Midbrain (tissue), 1 donor: ENCODE results near the gene CDHR4.
"Not testable (repeated sequence)": the region's sequence is repeated elsewhere in the genome, so short reads cannot be mapped to it uniquely, and the experiment has no call there.

ENCODE experiments used
- DNase-seq: peaks from one replicate; lab custom pipeline; 2025; lab: John Stamatoyannopoulos, UW

Gene CDHR4

DNA sequence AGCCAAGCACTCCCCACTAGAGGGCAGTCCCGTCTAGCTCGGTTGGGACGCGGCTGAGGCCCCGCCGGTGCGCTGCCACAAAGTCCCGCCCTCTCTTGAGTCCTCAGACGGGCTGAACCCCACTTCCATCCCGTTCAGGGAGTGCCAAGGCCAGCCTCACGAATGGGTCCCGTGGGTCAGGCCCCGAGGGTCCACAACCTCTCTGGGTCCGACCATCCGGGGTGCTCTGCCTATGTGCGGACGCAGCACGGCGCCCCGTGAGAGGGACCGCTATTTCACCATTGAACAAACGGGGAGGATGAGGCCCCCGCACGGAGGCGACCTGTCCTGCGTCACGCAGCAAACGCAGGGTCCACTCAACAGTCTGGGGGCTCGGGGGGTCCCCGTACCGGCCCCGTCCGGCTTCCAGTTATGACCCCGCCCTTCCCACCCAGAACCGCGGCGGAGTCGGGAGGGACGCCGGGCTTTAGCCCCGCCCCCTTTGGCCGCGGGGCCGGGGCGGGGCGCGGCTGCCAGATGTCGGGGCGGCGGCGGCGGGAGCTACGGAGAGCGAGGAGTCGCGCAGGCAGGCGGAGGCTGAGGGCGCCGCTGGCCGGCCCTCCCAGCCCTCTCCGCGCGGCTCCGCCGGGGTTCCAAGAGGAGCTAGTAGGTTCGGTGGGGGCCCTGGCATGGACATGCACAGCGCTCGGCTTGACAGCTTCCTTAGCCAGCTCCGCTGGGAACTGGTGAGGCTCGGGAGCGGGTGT lies 3.2 kb upstream of the CDHR4 start, which contains the start of gene INKA1:
Gene INKA1 (plus strand): TSS at position 543 of the 746 bp plus-strand sequence. CDS start 132 bp downstream, at position 675.
- DNase-seq: peak; percentile 86

DNA sequence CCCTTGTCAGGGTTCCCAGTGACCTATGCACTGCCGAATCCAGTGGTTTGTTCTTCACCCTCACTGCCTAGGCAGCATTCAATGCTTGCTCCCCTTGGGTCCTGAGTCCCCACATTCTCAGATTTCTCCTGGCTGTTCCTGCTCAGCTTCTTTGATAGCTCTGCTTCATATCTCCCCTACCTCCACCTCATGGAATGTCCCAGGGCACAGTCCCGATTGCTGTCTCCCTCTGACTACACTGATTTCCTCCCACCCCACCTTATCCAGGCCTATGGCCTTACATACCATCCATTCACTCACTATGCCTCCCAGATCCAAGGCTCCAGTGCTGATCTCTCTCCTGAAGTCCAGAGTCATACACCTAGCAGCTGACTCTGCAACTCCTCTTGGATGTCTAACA lies 1.5 kb upstream of the CDHR4 start:
- no peak for DNase-seq

DNA sequence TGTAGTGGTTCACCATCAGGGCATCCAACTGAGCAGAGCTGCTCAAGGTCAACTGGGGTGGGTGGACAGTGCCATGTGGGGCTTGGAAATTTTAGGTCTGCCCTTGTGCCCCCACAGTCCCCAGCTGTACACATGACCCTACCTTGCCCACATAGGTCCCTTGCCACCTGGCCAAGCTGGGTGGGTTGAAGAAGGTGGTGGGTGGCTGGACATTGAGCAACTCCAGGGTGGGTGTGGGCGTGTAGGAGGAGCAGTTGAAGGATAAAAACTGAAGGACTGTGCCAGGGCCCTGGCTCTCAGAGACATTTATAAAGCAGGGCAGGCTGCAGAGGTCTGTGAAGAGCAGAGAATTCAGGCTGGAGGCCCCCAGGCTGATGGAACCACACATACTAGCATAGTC lies 568 bp downstream of the CDHR4 start:
- no peak for DNase-seq

DNA sequence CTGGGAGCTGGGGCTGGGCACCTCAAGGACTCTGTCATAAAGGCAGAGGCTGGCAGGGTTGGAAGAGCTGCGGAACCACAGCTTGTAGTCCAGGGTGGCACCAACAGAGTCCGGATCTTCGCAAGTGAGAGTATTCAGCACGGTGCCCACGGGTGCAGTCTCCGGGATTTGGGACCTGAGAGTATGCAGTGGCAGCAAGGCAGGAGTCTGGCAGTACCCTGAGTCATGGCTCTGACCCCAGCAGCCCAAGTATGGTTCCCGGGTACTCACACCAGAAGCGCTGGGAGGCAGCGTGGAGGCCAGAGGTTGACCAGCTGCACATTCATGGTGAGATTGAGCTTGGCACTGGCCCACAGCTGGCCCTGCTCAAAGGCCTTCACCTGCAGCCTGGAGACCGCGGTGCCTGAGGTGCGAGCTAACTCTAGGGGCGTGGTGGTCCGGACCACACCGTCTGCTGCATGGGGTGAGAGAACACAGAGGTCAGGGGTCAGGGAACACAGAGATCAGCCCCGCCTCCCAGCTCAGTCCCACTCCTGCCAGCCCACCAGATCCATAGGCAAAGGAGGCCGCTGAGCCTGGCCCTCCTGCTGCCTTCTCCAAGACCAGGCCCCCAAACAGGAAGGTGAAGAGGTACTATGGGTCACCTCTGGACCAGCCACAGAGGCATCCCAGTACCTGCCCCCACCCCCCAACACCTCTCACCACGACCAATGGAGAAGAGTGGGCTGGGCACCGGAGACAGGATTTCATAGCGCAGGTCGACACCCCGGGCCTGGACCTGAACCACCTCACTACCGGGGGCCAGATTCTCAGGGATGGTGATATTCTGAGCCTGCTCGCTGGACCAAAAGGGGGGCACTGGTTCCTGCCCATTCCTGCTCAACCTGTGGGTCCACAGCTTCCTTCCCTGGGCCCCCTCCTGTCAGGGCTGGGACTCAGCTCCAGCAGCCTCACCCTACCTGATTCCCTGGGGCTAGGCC lies 4.5 kb downstream of the CDHR4 start:
- no peak for DNase-seq

DNA sequence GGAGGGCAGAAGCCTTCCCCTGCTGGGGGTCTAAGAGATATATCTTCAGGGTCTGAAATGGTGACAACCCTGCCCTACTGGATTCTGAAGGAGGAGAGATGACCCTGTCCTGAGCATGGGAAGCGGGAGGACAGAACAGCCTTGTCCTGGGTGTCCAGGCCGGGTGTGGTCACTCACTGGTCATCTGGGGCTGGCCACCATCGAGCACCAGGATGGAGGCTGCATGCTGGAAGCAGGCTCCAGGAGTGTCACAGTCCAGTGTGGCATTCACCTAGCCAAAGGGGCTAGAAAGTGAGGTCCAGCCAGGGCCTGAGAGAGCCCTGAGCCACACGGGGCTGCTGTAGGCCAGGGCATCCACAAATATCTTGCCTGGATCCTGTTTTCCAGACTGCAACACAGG lies 5.2 kb downstream of the CDHR4 start:
- no peak for DNase-seq

DNA sequence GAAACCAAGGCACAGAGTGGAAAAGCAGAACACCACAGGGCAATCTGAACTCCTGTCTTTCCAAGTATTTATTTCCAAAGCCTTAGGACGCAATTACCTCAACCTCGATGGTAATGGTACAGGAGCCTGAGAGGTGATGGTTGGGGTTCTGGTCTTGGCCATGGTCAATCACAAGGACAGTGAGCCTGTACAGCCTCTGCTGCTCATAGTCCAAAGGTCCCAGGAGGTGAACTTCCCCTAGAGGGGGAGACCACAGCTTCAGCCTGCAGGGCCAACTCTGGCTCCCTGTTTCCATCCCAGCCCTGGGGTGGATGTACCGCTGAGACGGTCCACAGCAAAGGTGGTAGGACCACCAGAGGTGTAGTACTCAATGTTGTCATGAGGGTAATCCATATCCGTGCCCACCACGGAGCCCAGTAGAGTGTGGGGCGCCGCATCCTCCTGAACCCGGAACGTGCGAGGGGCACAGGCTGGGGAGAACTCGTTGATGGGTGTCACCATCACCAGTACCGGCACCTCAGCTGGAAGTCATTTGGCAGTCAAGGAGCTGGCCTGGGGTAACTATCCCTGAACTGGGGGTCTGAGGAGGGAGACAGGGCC lies 6.1 kb downstream of the CDHR4 start:
- DNase-seq: no peak

DNA sequence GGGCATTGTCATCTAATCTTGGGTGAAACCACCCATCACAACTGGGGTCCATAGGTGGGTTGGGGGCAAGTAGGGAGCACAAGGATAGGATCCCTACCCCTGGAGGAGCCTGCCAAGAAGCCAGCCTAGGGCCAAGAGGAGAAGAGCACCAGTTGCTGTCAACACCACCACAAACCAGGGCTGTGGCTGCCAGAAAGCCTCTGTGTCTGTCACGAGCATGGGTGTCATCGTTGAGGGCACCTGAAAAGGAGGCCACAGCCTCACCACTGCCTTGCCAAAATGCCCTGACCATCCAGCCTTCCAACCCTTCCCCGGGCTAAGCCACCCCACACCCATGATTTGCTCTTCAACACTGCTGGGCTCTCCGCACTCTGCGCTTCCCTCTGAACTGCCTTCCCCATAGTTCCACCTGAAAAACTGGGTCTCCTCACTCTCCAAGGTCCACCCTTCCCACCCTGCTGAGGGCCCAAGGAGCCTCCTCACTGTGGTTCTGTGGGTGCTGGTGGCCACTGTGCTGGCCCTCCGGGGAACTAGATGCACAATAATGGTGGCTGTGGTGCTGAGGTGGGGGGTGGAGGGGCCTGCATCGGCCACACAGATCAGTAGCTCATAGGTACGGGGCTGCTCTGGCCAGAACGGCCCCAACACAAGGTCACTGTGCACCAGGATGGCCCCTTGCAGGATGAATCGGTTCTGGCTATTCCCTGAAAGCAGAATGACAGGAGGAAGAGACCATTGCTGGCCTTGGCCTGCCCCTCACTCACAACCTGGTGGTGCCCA lies 7.1 kb downstream of the CDHR4 start:
- DNase-seq: no peak

DNA sequence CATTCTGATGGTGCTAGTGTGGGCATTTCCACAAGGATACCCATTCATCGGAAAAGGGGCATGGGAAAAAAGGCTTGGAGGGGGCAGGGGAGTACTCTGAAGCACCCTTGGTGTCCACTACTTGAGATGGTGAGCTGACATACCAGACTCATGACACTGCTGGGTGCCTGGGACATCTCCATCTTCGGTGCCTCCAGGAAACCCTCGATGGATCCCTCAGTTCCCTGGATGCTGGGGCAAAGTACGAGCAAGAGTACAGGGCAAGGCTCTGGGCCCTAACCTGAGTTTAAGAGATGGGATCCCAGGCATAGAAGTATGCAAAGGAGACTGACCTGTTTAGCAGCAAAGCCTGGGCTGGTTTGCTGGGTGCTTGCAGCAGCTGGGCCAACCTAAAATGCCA lies 8.1 kb downstream of the CDHR4 start:
- no peak for DNase-seq

DNA sequence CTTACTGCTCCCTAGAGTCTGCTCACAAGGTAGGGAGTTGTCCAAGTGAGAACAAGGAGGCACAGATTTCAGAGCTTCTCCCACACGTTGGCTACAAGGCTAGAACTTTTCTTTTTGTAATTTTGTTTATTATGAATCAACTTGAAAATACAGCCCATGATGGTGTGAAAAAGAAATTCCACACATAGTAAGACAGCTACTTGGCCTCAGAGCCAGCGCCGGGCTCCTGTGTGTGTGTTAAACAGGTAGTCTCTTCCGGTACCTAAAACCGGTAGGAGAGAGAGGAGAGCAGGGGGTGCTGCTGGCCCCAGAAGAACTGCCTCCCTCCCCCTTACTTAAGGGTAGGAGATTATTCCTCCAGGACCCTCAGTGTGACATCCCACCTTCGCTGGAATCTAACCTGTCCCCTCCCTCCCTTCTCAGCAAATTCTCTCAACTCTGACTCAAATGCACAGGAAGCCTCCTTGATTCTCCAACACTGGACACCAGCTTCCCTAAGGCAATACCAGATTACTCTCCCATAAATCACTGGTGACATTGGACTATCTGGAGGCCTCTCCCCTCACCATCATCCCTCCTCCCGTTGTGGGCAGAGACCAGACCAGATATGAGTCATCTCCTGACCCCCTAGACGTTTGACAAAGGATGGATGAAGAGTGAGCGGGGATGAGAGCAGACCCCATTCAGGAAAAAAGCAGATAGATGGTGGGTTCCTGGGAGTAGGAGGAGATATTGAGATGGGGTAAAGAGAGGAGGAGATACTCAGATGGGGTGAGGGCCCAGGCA lies 8.9 kb downstream of the CDHR4 start:
- no peak for DNase-seq

DNA sequence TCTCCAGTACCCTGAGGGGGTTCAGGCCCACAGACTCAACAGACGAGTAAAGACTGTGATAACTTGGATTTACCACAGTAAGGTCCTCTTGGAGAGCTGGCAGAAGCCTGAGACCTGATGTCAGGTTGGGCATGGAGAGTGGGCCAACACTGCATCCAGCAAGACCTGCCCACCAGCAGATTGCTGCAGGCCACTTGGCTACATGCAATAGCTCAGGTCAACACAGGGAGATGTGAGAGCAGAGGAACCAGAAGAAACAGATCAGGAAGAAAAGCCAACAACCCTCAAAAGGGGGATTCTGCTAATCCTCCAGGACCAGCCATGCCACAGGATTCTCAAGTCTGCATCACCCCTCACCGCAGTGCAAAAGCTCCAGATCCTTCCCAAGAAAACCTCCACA lies 11.6 kb downstream of the CDHR4 start:
- DNase-seq: no peak

DNA sequence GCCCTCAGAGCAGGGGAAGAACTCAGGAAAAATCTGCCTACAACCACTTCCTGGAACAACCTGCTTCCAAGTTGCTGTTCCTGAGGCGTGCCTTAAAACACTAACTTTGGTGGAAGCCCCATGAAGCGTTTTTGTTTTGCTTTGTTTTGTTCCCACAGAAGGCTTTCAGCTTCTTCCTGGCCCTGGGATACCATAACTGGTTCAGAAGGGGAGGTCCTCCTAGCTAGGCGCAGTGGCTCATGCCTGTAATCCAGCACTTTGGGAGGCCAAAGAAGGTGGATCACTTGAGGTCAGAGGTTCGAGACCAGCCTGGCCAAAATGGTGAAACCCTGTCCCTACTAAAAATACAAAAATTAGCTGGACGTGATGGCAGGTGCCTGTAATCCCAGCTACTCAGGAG lies 12.1 kb downstream of the CDHR4 start:
- DNase-seq: no peak

DNA sequence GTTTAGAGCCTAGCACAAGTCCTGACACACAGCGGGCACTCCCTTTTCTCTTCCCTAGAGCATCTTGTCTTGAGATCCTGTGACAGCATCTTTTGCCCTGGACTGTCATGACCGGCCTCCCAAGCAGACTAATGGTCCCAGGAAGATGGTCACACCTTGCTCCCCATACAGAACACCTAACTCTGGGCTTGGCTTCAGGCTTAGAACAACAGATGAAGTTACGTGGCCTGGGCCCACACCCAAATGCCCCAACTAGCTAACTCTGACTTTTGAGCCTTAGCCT lies 12.6 kb downstream of the CDHR4 start:
- DNase-seq: no peak

DNA sequence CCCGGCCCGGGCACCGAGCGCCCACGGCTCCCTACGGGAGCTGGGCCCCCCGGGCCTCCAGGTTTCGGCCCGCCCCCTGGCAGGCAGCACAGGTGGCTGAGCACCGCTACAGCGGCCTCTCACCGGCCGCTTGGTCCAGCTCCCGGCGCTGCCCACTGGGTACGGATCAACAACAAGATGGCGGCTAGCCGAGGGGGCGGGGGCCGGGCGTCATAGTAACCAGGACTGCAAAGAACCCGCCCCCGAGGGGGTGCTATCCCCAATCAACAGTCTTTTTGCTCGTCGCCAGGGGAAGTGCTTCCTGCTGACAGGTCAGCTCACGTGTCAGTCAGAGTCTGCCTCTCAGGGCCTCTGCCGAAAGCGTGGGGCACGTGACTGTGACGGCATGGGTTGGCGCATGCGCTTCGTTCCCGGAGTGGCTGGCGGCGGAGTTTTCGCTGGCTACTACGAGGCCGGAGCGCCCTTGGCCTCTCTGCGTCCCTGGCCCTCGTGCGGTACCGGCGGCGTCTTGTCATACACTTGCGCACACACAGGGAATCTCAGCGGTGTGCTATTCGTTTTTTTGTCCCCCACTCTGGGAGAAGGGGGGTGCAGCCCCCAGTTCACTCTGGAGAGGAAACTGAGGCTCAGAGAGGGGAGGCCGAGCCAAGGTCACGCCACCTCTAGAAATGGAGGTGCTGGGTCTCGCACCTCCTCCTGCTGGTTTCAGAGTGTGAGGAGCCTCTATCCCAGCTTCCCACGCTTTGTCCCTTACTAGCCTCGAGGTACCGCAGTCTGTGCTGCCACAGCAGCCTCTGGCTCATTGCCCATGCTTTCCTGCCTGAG lies 13.1 kb downstream of the CDHR4 start, which contains the start of gene IP6K1:
Gene IP6K1 (minus strand): TSS at position 186 of the 825 bp plus-strand sequence. CDS start 38,502 bp downstream, outside the sequence.
- peak; percentile 100 for DNase-seq

DNA sequence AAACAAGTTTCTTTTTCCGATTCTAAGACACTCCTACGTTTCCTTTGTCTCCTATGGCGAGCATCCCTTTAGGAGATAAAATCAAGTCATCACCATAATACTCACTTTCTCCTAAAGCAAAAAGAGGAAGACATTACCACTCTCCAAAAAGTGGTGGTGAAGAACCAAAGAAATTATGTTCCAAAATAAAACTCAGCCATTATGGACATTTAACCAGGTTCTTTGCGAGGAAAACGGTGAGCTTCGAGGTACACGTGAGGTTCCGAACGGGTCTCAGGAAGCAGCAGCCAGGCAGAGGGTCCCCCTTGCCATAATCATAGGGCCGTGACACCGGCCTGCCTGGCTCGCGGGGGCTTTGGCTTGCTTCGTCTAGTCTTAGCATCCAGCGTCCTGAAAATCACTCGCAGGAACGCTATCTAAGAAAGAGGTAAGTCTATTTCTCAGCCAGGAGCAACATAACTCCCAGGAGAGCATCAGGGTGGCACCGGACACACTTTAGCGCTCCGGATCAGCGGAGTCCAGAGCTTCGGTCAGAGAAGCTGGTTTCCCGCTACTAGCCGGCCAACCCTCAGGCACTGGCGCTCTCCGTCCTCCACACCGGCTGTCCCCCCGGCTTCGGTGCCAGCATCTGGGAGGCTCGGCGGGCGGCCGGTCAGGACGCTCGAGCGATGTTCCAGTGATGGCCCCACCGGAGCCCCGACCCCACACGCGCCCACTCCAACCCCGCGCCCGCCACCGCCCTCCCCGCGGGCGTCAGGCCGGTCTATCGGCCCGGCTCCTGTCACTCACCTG lies 13.9 kb downstream of the CDHR4 start:
- peak; percentile 48 for DNase-seq

DNA sequence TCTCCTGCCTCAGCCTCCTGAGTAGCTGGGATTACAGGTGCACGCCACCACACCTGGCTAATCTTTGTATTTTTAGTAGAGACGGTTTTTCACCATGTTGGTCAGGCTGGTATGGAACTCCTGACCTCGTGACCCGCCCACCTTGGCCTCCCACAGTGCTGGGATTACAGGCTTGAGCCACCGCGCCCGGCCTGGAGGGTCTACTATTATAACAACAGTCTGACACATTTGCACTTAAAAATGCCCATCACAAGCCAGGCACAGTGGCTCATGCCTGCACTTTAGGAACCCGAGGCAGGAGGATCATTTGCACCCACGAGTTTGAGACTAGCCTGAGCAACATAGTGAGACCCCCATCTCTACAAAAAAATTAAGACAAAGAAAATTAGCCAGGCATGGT lies 17.4 kb downstream of the CDHR4 start:
- not testable (repeated sequence) for DNase-seq

DNA sequence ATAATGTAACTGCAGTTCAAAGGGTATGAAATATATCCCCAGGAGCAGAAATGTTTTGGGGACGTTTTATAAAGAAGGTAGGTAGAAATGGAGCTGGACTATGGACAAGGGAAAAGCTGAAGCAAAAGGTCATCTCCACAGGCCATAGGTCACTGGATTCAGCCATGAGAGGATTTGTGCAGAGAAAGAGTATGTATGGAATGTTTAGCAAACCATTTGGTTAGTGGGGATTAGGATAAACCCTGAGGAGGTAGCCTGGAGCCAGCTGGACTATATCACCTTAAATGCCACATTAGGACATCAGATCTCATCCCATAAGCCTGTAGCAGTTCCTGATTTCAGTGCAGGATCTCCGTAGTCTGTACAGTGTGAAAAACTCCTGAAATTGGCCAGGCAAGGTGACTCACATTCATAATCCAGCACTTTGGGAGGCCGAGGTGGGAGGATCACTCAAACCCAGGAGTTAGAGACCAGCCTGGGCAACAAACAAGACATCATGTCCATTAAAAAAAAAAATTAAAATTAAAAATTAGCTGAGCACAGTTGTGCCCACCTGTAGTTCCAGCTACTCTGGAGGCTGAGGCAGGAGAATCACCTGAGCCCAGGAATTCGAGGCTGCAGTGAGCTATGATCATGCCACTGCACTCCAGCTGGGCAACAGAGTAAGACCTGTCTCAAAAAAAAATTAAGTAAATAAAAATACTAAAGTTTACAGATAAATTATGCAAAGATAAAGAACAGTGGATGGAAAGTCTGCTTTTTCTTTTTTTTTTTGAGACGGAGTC lies 18.1 kb downstream of the CDHR4 start:
- DNase-seq: no peak

DNA sequence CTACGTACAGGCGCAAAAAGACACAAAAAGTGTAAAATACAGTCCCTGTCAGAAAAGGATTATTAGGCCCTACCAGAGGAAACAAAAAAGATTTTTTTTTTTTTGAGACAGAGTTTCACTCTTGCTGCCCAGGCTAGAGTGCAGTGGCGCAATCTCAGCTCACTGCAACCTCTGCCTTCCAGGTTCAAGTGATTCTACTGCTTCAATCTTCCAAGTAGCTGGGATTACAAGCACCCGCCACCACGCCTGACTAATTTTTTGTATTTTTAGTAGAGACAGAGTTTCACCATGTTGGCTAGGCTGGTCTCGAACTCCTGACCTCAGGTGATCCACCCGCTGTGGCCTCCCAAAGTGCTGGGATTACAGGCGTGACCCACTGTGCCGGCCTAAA lies 18.7 kb downstream of the CDHR4 start:
- not testable (repeated sequence) for DNase-seq
